GM19238 (cell line): Measurements from ENCODE around the gene ATP6V1G2.
"Not testable (repeated sequence)": the region's sequence is repeated elsewhere in the genome, so short reads cannot be mapped to it uniquely, and the experiment has no call there.

ENCODE experiments used
- DNase-seq: peaks from one replicate; pipeline ENCODE4 v3.0.0; 2011; ENCODE audit warnings: low spot score; ENCODE audit not compliant: insufficient read length

ATP6V1G2 gene

GRCh38 chr6:31529329-31530150 lies 16.9 kb downstream of the ATP6V1G2 start:
- DNase-seq = no peak

- DNase-seq = no peak
Observed at GRCh38 chr6:31528821-31529328, 17.5 kb downstream of the ATP6V1G2 start, which contains the start of gene MCCD1. Gene MCCD1 (plus strand): TSS chr6:31528962. CDS start chr6:31529015, 53 bp downstream.

- no peak for DNase-seq
Observed at GRCh38 chr6:31528307-31528777, 18.1 kb downstream of the ATP6V1G2 start.

GRCh38 chr6:31525932-31526591 lies 20.3 kb downstream of the ATP6V1G2 start:
- no peak for DNase-seq

GRCh38 chr6:31525553-31525931 lies 20.9 kb downstream of the ATP6V1G2 start:
- no peak for DNase-seq

- DNase-seq = no peak
Observed at GRCh38 chr6:31521835-31522234, 24.6 kb downstream of the ATP6V1G2 start.

- no peak for DNase-seq
Observed at GRCh38 chr6:31513456-31514165, 32.8 kb downstream of the ATP6V1G2 start.

GRCh38 chr6:31510007-31510406 lies 36.4 kb downstream of the ATP6V1G2 start:
- DNase-seq = no peak

GRCh38 chr6:31509036-31509435 lies 37.4 kb downstream of the ATP6V1G2 start:
- DNase-seq = not testable (repeated sequence)

GRCh38 chr6:31502586-31502985 lies 43.8 kb downstream of the ATP6V1G2 start:
- no peak for DNase-seq

GRCh38 chr6:31499648-31500047 lies 46.8 kb downstream of the ATP6V1G2 start:
- not testable (repeated sequence) for DNase-seq

GRCh38 chr6:31498748-31499147 lies 47.7 kb downstream of the ATP6V1G2 start:
- DNase-seq = no peak

- peak; percentile 70 for DNase-seq
Observed at GRCh38 chr6:31497531-31498476, 48.6 kb downstream of the ATP6V1G2 start, which contains the start of gene MICB. Gene MICB (plus strand): TSS chr6:31498145. CDS start chr6:31498194, 49 bp downstream.

GRCh38 chr6:31496826-31497225 lies 49.6 kb downstream of the ATP6V1G2 start:
- not testable (repeated sequence) for DNase-seq

GRCh38 chr6:31495580-31495979 lies 50.8 kb downstream of the ATP6V1G2 start:
- no peak for DNase-seq
